ENCODE results near the gene CACNB2. TPM values are rescaled to one million over a fixed set of nuclear protein-coding genes. Genes with fewer than 3 reads are reported as not detected.

CACNB2 gene
- total and polyA plus RNA-seq, 2 donors (not counting 3 experiments of a cell fraction or from before 2014, with no cell fraction given), result not detected

- no peak overlapping the region for H3K4me3 ChIP-seq (replicated peaks in 1 of 3; ENCODE audit: insufficient read depth in 1 of 3, low read depth in 1 of 3, low read length in 3 of 3)
- no peaks in the 10 kb centered on the region for H3K4me1 ChIP-seq (ENCODE audit: control insufficient read depth, extremely low read depth, insufficient read depth, low read length)
- CTCF ChIA-PET, result interaction anchor here (1.1 kb wide), 1 partner anchor 19 kb away, joined by 3 read pairs; no protein-coding TSS in a partner anchor
- POLR2A ChIA-PET, result no interaction called here
- DNase-seq (ENCODE audit: low read depth, low spot score) (no peak), FAIRE-seq (no peak)
- no peak for TF ChIP-seq JUN (IDR thresholded peaks at IDR 0.05; ENCODE audit: borderline replicate concordance, insufficient read depth, insufficient read length, low read depth)
- H3K27me3 ChIP-seq (ENCODE audit: control insufficient read depth in 2 of 2, insufficient read depth in 2 of 2, low read length in 2 of 2), result no peaks in the 10 kb centered on the region
- dilution Hi-C loops (cut with MboI; ENCODE audit: extremely low pct_ligation_motif_present, low sequenced_read_pairs) (no loop called here), intact Hi-C loops (cut with micrococcal nuclease) (no loop called here)
- no peak overlapping the region for H3K27ac ChIP-seq (ENCODE audit: insufficient read depth, low read depth, low read length)
- BruUV-seq (replicated peaks), result no TSS peak
- H3K79me2 ChIP-seq (ENCODE audit: control insufficient read depth, insufficient read depth, low read length), result no peaks in the 10 kb centered on the region
- H3K4me2 ChIP-seq (ENCODE audit: insufficient read depth, low read length), result no peak overlapping the region
- no peaks in the 10 kb centered on the region for H3K9me3 ChIP-seq (replicated peaks; ENCODE audit: control insufficient read depth, insufficient read depth, low read length)
- no peak overlapping the region for H3K9ac ChIP-seq (replicated peaks; ENCODE audit: extremely low read depth, insufficient read depth, low read length)
- no peaks in the 10 kb centered on the region for H3K36me3 ChIP-seq (ENCODE audit: control insufficient read depth in 2 of 2, extremely low read depth in 1 of 2, insufficient read depth in 2 of 2, low read length in 2 of 2)
- no peaks in the 10 kb centered on the region for H3K9me1 ChIP-seq (replicated peaks; ENCODE audit: control insufficient read depth, extremely low read depth, insufficient read depth, low read length)
- H4K20me1 ChIP-seq (replicated peaks; ENCODE audit: control insufficient read depth, extremely low read depth, insufficient read depth, low read length), result no peaks in the 10 kb centered on the region
- no peak overlapping the region for H2AFZ ChIP-seq (ENCODE audit: low read depth, low read length)
Observed at GRCh38 chr10:18197706-18198105, 57.5 kb downstream of the CACNB2 start.

- dilution Hi-C loops (cut with MboI; ENCODE audit: extremely low pct_ligation_motif_present, low sequenced_read_pairs), result no loop called here
Observed at GRCh38 chr10:18201877-18202276, 61.7 kb downstream of the CACNB2 start.

More at GRCh38 chr10:18201877-18202276, 61.7 kb downstream of the CACNB2 start:
- CTCF ChIA-PET, result no interaction called here
- no peaks in the 10 kb centered on the region for H3K9me1 ChIP-seq (replicated peaks; ENCODE audit: control insufficient read depth, extremely low read depth, insufficient read depth, low read length)
- TF ChIP-seq CTCF (IDR thresholded peaks at IDR 0.05; ENCODE audit: extremely low read depth in 1 of 2, insufficient read depth in 1 of 2, low read depth in 1 of 2, low read length in 2 of 2) (no peak), POLR2AphosphoS5 (IDR thresholded peaks at IDR 0.05; ENCODE audit: insufficient read depth, low read depth, low read length) (no peak), EZH2 (IDR thresholded peaks at IDR 0.05; ENCODE audit: borderline replicate concordance, low read depth, low read length, severe bottlenecking) (no peak), GATA2 (IDR thresholded peaks at IDR 0.05; ENCODE audit: insufficient read depth, insufficient read length, low read depth, low read length) (no peak), POLR2A (IDR thresholded peaks at IDR 0.05; ENCODE audit: low read depth, low read length) (no peak), MYC (IDR thresholded peaks at IDR 0.05; ENCODE audit: low read depth, low read length) (no peak), FOS (IDR thresholded peaks at IDR 0.05; ENCODE audit: borderline replicate concordance, insufficient read depth, low read length) (no peak), JUN (IDR thresholded peaks at IDR 0.05; ENCODE audit: borderline replicate concordance, insufficient read depth, insufficient read length, low read depth) (no peak), MAX (IDR thresholded peaks at IDR 0.05; ENCODE audit: insufficient read depth, insufficient read length) (no peak)
- POLR2A ChIA-PET, result no interaction called here
- H3K9ac ChIP-seq (replicated peaks; ENCODE audit: extremely low read depth, insufficient read depth, low read length), result no peak overlapping the region
- H3K4me3 ChIP-seq (replicated peaks in 1 of 3; ENCODE audit: insufficient read depth in 1 of 3, low read depth in 1 of 3, low read length in 3 of 3), result no peak overlapping the region
- no peaks in the 10 kb centered on the region for H3K36me3 ChIP-seq (ENCODE audit: control insufficient read depth in 2 of 2, extremely low read depth in 1 of 2, insufficient read depth in 2 of 2, low read length in 2 of 2)
- H3K79me2 ChIP-seq (ENCODE audit: control insufficient read depth, insufficient read depth, low read length), result no peaks in the 10 kb centered on the region
- H2AFZ ChIP-seq (ENCODE audit: low read depth, low read length), result no peak overlapping the region
- intact Hi-C loops (cut with micrococcal nuclease), result no loop called here
- FAIRE-seq, result no peak
- DNase-seq (ENCODE audit: low read depth, low spot score), result no peak
- no peaks in the 10 kb centered on the region for H3K9me3 ChIP-seq (replicated peaks; ENCODE audit: control insufficient read depth, insufficient read depth, low read length)
- no TSS peak for BruUV-seq (replicated peaks)
- no peaks in the 10 kb centered on the region for H4K20me1 ChIP-seq (replicated peaks; ENCODE audit: control insufficient read depth, extremely low read depth, insufficient read depth, low read length)
- no peak overlapping the region for H3K4me2 ChIP-seq (ENCODE audit: insufficient read depth, low read length)
- H3K27ac ChIP-seq (ENCODE audit: insufficient read depth, low read depth, low read length), result no peak overlapping the region
- no peaks in the 10 kb centered on the region for H3K4me1 ChIP-seq (ENCODE audit: control insufficient read depth, extremely low read depth, insufficient read depth, low read length)
- H3K27me3 ChIP-seq (ENCODE audit: control insufficient read depth in 2 of 2, insufficient read depth in 2 of 2, low read length in 2 of 2), result no peaks in the 10 kb centered on the region

All from endothelial cell of umbilical vein (primary cell).